ENCODE results near the gene CDCA4. TPM values are rescaled to one million over a fixed set of nuclear protein-coding genes. Genes with fewer than 3 reads are reported as not detected.

The CDCA4 gene
- 11.6 and 21.0 TPM in 2 replicates for total RNA-seq

GRCh38 chr14:105020815-105021655 is at the start of gene CDCA4:
Gene CDCA4, minus strand, starts transcription at chr14:105021083. Its CDS starts 9,154 bp downstream, at chr14:105011929.

GRCh38 chr14:105065280-105066228 is 44.7 kb upstream of the CDCA4 start, which contains the start of gene GPR132:
Gene GPR132, minus strand, starts transcription at chr14:105065430. Its CDS starts 10,010 bp downstream, at chr14:105055420.

GRCh38 chr14:104985675-104986486 is 35.0 kb downstream of the CDCA4 start, which contains the start of gene CLBA1:
Gene CLBA1, plus strand, starts transcription at chr14:104985788. Its CDS starts 644 bp downstream, at chr14:104986432.

GRCh38 chr14:104977681-104978653 is 42.9 kb downstream of the CDCA4 start, which contains the start of gene AHNAK2:
Gene AHNAK2, minus strand, starts transcription at chr14:104978374. Its CDS starts 137 bp downstream, at chr14:104978237.

Other genes starting within 250 kb of the CDCA4 start
- 201 and 267 TPM in 2 replicates for gene AKT1, start 225.3 kb downstream of the CDCA4 start, total RNA-seq
- gene ZBTB42, start 220.0 kb downstream of the CDCA4 start, total RNA-seq = 3.0 and 3.9 TPM in 2 replicates
- 14.3 and 38.2 TPM in 2 replicates for gene CEP170B, start 155.8 kb downstream of the CDCA4 start, total RNA-seq
- gene PLD4, start 96.2 kb downstream of the CDCA4 start, total RNA-seq = under 0.01 TPM in 1 of 2 replicates, not detected in the other
- 52.9 and 217 TPM in 2 replicates for gene AHNAK2, start 42.7 kb downstream of the CDCA4 start, total RNA-seq
- gene CLBA1, start 35.3 kb downstream of the CDCA4 start, total RNA-seq = 8.9 and 9.2 TPM in 2 replicates
- under 0.01 and 0.05 TPM in 2 replicates for gene GPR132, start 44.3 kb upstream of the CDCA4 start, total RNA-seq
- gene JAG2, start 147.7 kb upstream of the CDCA4 start, total RNA-seq = 1.5 and 2.6 TPM in 2 replicates
- gene NUDT14, start 160.2 kb upstream of the CDCA4 start, total RNA-seq = 9.0 and 19.6 TPM in 2 replicates
- 51.9 and 61.2 TPM in 2 replicates for gene BTBD6, start 227.4 kb upstream of the CDCA4 start, total RNA-seq